ENCODE results near the gene SKIC3.

SKIC3 gene

GRCh38 chr5:95528565-95528964 is 26.2 kb downstream of the SKIC3 start:
- DNase-seq, result no peak

- no peak for DNase-seq
Measured at GRCh38 chr5:95526871-95527270, 27.9 kb downstream of the SKIC3 start.

GRCh38 chr5:95524423-95524822 is 30.4 kb downstream of the SKIC3 start:
- DNase-seq, result no peak

GRCh38 chr5:95520206-95520605 is 34.6 kb downstream of the SKIC3 start:
- DNase-seq, result no peak

- no peak for DNase-seq
Measured at GRCh38 chr5:95519681-95520080, 35.1 kb downstream of the SKIC3 start.

GRCh38 chr5:95519151-95519550 is 35.6 kb downstream of the SKIC3 start:
- no peak for DNase-seq

GRCh38 chr5:95518417-95518816 is 36.4 kb downstream of the SKIC3 start:
- DNase-seq, result no peak

- DNase-seq, result no peak
Measured at GRCh38 chr5:95511606-95512005, 43.2 kb downstream of the SKIC3 start.

- DNase-seq, result no peak
Measured at GRCh38 chr5:95508550-95508949, 46.2 kb downstream of the SKIC3 start.
